Choroid plexus epithelial cell (primary cell): ENCODE measurements around the gene ADK.

Source experiments
- DNase-seq: peaks from one replicate; pipeline ENCODE4 v3.0.0-alpha.2; 2010; ENCODE audit warnings: low read depth
- H3K4me3 ChIP-seq: 2 replicates; pipeline ENCODE4 v1.5.1; 2011; ENCODE audit warnings: low read depth, mild to moderate bottlenecking, control low read depth, low read length, moderate library complexity
- TF ChIP-seq, protein P1 (sequence below): conservative IDR thresholded peaks from 2 replicates; pipeline ENCODE4 v1.5.1; 2011; ENCODE audit warnings: low read depth, mild to moderate bottlenecking, control low read depth, inconsistent platforms, low read length, moderate library complexity

ADK gene

DNA sequence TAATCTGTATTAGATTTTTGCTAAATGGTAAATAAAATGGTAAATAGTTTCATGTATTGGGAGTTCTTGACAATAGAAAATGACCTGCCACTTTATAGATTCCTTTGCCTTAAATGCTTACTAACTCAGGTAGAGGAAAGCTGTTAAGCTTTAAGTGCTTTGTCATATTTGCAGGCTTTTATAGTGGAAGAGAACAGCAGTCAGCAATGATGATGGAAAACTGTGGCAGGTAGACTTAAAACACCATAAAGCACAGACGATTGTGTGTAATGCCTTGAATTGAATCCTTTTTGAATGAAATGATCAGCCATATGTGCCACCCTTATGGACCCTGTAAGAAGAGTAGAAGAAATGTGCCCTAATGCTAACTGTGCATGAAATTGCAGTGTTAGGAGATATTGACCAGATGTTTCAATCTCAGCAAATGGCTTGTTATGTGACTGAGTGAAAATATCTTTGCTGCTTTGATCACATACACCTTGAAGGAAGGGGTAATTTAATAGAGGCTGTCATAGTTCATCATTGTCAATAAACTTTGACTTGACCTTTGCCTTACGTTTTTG is 230.4 kb downstream of the ADK start:
- H3K4me3 ChIP-seq = no peak overlapping the region
- TF ChIP-seq, protein P1, sequence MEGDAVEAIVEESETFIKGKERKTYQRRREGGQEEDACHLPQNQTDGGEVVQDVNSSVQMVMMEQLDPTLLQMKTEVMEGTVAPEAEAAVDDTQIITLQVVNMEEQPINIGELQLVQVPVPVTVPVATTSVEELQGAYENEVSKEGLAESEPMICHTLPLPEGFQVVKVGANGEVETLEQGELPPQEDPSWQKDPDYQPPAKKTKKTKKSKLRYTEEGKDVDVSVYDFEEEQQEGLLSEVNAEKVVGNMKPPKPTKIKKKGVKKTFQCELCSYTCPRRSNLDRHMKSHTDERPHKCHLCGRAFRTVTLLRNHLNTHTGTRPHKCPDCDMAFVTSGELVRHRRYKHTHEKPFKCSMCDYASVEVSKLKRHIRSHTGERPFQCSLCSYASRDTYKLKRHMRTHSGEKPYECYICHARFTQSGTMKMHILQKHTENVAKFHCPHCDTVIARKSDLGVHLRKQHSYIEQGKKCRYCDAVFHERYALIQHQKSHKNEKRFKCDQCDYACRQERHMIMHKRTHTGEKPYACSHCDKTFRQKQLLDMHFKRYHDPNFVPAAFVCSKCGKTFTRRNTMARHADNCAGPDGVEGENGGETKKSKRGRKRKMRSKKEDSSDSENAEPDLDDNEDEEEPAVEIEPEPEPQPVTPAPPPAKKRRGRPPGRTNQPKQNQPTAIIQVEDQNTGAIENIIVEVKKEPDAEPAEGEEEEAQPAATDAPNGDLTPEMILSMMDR = no peak

DNA sequence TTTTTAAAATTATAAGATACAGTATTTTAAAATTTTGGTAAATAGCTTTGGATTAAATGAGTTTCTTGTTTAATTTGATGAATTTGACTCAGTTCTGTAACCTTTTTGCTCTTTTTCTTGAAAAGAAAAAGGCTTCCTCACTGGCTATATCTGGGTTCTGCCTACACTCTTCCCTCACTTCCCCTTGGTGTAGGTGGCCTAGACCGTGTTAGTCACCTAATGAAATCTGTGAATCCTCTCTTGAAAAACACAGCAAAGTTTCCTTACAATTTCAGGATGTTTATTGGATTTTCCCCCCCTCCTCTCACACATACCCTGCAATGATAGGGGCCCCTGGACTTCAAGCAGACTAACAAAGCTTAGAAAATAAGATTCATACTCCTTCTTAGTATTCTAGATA is 231.6 kb downstream of the ADK start:
- TF ChIP-seq, protein P1 = no peak
- DNase-seq = no peak
- H3K4me3 ChIP-seq = no peak overlapping the region

More for the DNA sequence above, 230.4 kb downstream of the ADK start:
- no peak for DNase-seq

DNA sequence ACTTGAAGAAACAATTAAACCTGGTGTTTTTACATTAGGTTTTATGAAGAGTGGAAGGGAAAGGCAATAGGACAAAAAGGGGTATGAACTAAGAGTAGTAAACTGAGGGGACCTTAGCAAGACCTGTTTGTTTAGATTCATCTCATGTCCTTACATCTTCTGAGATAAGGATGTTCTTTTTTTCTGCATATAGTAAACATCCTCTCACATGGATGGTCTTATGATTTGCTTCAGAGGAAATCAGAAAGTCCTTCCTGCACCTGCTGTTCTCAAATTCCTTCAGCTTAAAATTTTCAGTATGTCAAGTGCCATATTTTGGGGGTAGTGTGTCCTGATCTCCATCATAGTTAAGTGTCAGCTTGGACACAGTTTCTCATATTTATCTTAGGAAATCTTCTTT is 232.6 kb downstream of the ADK start:
- DNase-seq = no peak

DNA sequence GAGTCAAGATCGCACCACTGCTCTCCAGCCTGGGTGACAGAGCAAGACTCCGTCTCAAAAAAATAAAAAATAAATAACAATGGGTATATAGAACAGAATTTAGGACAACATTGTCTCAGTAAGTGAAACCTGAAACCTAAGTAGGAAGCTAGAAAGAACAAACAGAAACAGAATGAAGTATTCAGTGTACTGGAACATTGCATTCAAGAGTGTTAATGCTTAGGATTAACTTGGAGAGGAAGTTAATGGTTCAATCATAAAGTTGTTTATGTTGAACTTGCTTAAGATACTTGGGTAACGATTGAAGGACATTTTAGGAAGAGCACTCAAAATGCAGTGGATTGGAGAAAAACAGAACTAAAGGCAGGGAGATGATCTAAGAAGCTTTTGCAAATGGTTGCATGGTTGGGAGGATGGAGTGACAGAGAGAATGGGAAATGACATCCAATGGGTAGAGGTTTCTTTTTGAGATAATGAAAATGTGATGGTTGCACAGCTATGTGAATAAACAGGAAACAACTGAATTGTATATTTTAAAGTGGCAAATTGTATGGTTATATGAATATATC is 233.7 kb downstream of the ADK start:
- TF ChIP-seq, protein P1 = no peak
- no peak overlapping the region for H3K4me3 ChIP-seq
- no peak for DNase-seq

More for the DNA sequence above, 232.6 kb downstream of the ADK start:
- TF ChIP-seq, protein P1 = no peak
- no peak overlapping the region for H3K4me3 ChIP-seq

DNA sequence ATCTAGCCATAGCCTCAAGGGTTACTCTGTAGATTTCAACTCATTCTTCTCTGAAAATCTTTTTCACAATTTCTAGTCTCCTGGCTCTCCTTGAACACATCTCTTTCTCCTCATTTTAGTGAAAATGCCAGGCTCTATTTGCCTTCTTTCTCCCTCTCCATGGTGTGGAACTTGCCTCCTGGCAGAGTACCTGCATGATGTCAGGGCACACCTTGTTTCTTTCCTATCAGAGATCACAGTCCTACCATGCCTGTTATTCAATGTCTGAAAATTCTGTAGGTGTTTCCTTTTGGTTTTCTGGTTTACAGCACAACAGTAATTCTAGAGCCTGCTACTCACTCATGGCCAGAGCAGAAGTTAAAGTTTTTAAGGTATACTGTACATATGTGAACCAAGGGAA is 237.8 kb downstream of the ADK start:
- no peak for DNase-seq
- TF ChIP-seq, protein P1 = no peak
- no peak overlapping the region for H3K4me3 ChIP-seq

DNA sequence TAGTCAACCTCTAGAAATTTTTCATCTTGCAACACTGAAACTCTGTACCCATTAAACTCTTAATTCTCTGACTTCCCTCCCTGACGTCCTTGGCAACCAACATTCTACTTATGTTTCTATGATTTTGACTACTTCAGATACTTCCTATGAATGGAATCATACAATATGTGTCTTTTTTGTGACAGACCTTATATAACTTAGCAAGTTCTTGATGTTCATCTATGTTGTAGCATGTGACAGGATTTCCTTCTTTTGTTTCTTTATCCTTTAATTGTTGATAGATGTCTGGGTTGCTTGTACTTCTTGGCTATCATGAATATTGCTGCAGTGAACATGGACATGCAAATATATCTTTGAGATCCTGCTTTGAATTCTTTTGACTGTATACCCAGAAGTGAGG is 240.8 kb downstream of the ADK start:
- TF ChIP-seq, protein P1 = no peak
- no peak for DNase-seq

DNA sequence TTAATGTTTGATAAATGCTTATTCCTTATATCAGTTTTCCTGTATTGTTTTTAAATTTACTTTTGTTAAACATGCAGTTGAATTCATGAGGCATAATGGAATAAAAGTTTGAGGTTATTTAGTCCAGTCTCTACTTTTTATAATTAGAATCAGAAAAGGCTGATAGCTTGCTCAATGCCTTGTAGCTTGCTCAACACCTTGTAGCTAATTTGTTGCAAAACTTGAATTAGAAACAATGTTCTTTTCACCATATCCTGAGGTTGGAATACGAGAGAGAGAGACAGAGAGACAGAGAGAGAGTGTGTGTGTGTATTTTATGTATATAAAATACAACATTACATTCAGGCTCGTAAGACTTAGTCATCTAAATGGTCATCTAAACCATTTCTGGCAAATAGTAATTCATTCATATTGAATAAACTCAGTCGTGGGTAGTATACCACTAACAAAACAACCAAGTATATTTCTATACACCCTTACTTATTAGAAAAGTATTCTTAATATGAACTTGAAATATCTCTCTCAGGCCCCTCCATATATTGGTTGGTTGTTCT is 243.5 kb downstream of the ADK start:
- no peak overlapping the region for H3K4me3 ChIP-seq
- DNase-seq = no peak
- TF ChIP-seq, protein P1 = no peak

More for the DNA sequence above, 240.8 kb downstream of the ADK start:
- no peak overlapping the region for H3K4me3 ChIP-seq
